ENCODE measurements around the gene APOC3.

Gene APOC3

GRCh38 chr11:116879800-116880625 is 50.3 kb downstream of the APOC3 start:
- no peak for DNase-seq

GRCh38 chr11:116881143-116881542 is 51.4 kb downstream of the APOC3 start:
- no peak for DNase-seq

GRCh38 chr11:116882386-116882785 is 52.7 kb downstream of the APOC3 start:
- no peak for DNase-seq
